ENCODE measurements around the gene INTS11.

DNA sequence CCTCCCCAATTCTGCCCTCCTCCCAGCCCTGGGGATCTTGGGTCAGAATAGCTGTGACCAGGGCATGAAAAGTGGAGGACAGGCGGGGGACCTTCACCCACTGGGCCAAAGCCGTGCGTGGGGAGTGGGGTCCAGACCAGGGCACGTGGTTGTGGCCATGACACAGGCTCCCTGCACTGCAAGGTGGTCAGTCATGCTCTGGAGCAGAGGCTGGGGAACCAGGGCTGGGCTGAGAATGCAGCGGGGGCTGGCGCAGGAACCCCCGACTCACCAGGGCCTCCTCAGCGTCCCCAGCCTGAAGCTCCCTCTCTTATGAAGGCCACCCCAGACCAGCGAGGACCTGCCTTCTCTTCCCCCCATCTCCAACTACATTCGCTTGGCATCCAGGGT lies 22.0 kb upstream of the INTS11 start:
- TF ChIP-seq CTCF (IDR thresholded peaks at IDR 0.05; ENCODE audit: low read length) (no peak), EZH2 (IDR thresholded peaks at IDR 0.05; ENCODE audit: borderline replicate concordance, low read length) (no peak)

Measured in OCI-LY1 (cell line).